Activated naive CD4-positive, alpha-beta T cell treated with anti-CD3 and anti-CD28 coated beads, Interleukin-2, amount 50 U/mL, for 16 hours (primary cell): Measurements from ENCODE around the gene MFSD2B.

ENCODE experiments used
- DNase-seq: peaks from one replicate; pipeline ENCODE4 v3.0.0-alpha.2; 2020

MFSD2B gene

GRCh38 chr2:24052951-24053350 is 43.1 kb downstream of the MFSD2B start:
- DNase-seq = no peak

DNA sequence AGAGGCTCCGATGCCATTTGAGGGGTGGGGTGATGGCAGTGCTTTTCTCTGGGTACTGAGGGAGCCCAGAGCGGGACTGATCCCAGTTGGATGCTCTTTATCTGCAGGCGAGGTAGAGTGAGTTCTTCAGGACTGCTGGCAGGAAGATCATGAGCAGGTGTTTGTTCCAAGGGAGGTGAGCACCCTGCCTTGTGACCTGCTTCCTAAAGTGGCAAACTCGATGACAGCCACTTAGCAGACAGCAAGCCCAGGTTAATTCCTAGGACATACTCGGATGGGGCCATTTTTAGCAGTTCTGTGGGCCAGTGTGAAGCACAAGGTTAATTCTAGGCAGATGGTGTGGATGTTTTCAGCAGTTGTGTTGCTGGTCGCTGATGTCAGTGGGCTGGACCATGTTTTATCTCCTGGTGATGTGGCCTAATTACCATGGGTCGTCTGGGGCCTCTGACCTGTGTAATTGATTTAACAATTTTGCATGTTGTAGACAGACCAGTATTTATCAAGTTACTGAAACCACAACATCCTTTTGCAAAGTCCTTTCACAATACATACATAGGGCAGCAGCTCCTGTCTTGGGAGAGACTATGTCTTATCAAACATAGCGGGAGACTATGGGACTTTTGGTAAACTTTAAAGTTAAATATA is 44.6 kb downstream of the MFSD2B start:
- no peak for DNase-seq

- no peak for DNase-seq
Measured at GRCh38 chr2:24055750-24056149, 45.9 kb downstream of the MFSD2B start.

- DNase-seq = no peak
Measured at GRCh38 chr2:24058564-24059271, 48.8 kb downstream of the MFSD2B start.

DNA sequence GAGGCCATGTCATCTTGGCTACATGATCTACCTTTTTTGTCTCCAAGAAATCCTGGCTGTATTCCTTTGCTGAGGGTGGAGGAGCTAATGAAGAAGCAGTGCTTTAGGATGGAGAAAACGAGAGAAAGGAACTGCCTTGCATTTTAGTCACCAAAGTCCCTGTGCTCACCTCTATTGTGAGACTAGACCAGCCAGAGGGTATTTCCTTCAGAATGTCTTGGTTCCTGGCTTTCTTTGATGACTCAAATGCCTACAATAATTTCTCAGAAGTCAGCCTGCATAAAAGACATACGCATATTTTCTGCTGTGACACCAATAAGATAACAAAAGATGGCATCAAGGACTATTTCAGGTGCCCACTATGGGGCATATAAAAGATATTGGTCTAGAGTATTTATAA is 55.5 kb downstream of the MFSD2B start:
- DNase-seq = no peak

DNA sequence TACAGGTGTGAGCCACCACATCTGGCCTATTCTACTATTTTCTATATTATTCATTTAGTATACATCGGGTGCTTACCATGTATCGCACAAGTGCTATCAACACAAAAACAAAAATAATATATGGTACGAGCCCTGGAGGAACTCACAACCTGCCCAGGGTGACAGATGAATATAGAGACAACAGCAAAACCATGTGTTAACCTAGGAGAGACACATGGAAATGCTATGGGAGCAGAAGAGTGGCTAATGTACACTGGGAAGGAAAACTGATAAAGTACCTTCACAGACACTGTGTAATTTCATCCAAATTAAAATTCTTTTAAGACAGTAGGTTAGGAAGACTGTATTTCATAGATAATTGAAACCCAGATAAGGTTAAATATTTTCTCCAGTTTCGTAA is 62.4 kb downstream of the MFSD2B start:
- DNase-seq = no peak

- DNase-seq = no peak
Measured at GRCh38 chr2:24073816-24074215, 63.9 kb downstream of the MFSD2B start.

DNA sequence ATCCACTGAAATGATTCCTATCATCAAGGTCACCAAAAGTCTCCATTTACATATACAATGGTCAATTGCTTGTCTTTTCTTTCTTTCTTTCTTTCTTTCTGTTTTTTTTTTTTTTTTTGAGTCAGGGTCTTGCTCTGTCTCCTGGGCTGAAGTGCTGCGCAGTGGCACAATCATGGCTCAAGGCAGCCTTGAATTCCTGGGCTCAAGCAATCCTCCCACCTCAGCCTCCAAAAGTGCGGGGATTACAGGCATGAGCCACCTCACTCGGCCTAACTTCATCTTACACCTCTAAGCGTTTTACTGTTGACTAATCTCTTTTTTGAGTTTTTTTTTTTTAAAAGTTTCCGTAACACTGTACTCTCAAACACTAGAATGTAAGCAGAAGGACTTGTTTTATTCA is 65.4 kb downstream of the MFSD2B start:
- no peak for DNase-seq
